T-cell (primary cell): ENCODE results near the gene VWA3A. TPM values are rescaled to one million over a fixed set of nuclear protein-coding genes. Genes with fewer than 3 reads are reported as not detected.

Experiments used
- ATAC-seq, 4 experiments: fragments of 200-7000 bp in 3 of 4; fragments of 150-1000 bp in 1 of 4; cut with Tn5 transposase; replicated peaks in 1 of 4; 1 replicate in 3 of 4; 2 replicates in 1 of 4; pipeline ENCODE4 v1.10.0; 2021; ENCODE audit warnings: moderate library complexity in 3 of 4, mild to moderate bottlenecking in 2 of 4, moderate number of reproducible peaks in 1 of 4
- CTCF ChIA-PET, 2 donors: fragments of 300-600 bp; sonication (Branson Sonifier 250); formaldehyde crosslinking; loops; one replicate each; lab custom pipeline; 2022; ENCODE audit warnings: antibody characterized with exemption in 2 of 2; lab: Charles Lee
- POLR2A ChIA-PET, 2 donors: fragments of 300-600 bp; sonication (Branson Sonifier 250); formaldehyde crosslinking; loops; one replicate each; lab custom pipeline; 2022; ENCODE audit warnings: antibody characterized with exemption in 2 of 2; lab: Charles Lee
- DNase-seq, 35 experiments: peaks; one replicate each; pipeline versions ENCODE4 v3.0.0 to v3.0.0-alpha.2; 2013 to 2023
- H3K27ac ChIP-seq: one replicate; pipeline ENCODE4 v1.5.1; 2013; ENCODE audit warnings: low read length
- H3K27me3 ChIP-seq, 2 experiments: replicated peaks in 1 of 2; 1 replicate in 1 of 2; 2 replicates in 1 of 2; pipeline versions ENCODE4 v1.6.1 to v1.7.0; 2013; ENCODE audit warnings: low read length in 1 of 2, mixed read lengths in 1 of 2; ENCODE audit not compliant: control insufficient read depth in 2 of 2, insufficient read depth in 2 of 2; ENCODE audit errors: extremely low read depth in 1 of 2
- H3K36me3 ChIP-seq, 2 donors: 1 replicate in 1 of 2; 2 replicates in 1 of 2; pipeline versions ENCODE4 v1.6.1 to v1.7.0; 2013; ENCODE audit warnings: low read length in 1 of 2; ENCODE audit not compliant: control insufficient read depth in 2 of 2, insufficient read depth in 1 of 2; ENCODE audit errors: extremely low read depth in 1 of 2
- H3K4me1 ChIP-seq, 2 experiments: 1 replicate in 1 of 2; 2 replicates in 1 of 2; pipeline versions ENCODE4 v1.6.1 to v1.7.0; 2013; ENCODE audit warnings: low read length in 2 of 2, mixed read lengths in 1 of 2; ENCODE audit not compliant: insufficient read depth in 2 of 2, control insufficient read depth in 1 of 2; ENCODE audit errors: extremely low read depth in 1 of 2
- H3K4me3 ChIP-seq, 2 donors: 1 replicate in 1 of 2; 2 replicates in 1 of 2; pipeline versions ENCODE4 v1.5.1 to v1.7.0; 2013; ENCODE audit warnings: mild to moderate bottlenecking in 2 of 2, low read length in 1 of 2, moderate library complexity in 1 of 2; ENCODE audit not compliant: control insufficient read depth in 1 of 2; ENCODE audit errors: extremely low read depth in 1 of 2
- H3K9me3 ChIP-seq: 2 replicates; pipeline ENCODE4 v1.7.0; 2013
- H3K27ac Mint-ChIP-seq, 2 donors: one replicate each; pipeline ENCODE4 v1.8.0; 2020 to 2021; ENCODE audit warnings: mild to moderate bottlenecking in 2 of 2, mixed read lengths in 2 of 2
- H3K27me3 Mint-ChIP-seq, 2 donors: one replicate each; pipeline ENCODE4 v1.8.0; 2021 to 2022; ENCODE audit warnings: mixed read lengths in 2 of 2
- H3K36me3 Mint-ChIP-seq: one replicate; pipeline ENCODE4 v1.8.0; 2021; ENCODE audit warnings: mixed read lengths
- H3K4me1 Mint-ChIP-seq, 3 donors: one replicate each; pipeline ENCODE4 v1.8.0; 2020 to 2022; ENCODE audit warnings: mixed read lengths in 3 of 3, mild to moderate bottlenecking in 1 of 3
- H3K4me3 Mint-ChIP-seq, 3 donors: one replicate each; pipeline ENCODE4 v1.8.0; 2020 to 2022; ENCODE audit warnings: mild to moderate bottlenecking in 3 of 3, mixed read lengths in 3 of 3, moderate library complexity in 3 of 3
- H3K9me3 Mint-ChIP-seq, 3 donors: one replicate each; pipeline ENCODE4 v1.8.0; 2020 to 2022; ENCODE audit warnings: mixed read lengths in 3 of 3
- WGBS: methylation state at CpG from one replicate; pipeline ENCODE4 v1.1.5; 2013; ENCODE audit warnings: missing lambda C conversion rate; ENCODE audit not compliant: insufficient coverage; 5-methylcytosine and 5-hydroxymethylcytosine counted together
- total RNA-seq, 35 experiments: library from RNA in 6 of 35; stranded (reverse) in 6 of 35; fragments of 120-200 nt in 1 of 35; gene quantifications; one replicate each; pipeline versions ENCODE4 v1.2.1 to v1.2.4 and lab custom pipeline; 2013 to 2026

Gene VWA3A
- total RNA-seq, 5 donors from 2014 or later (not counting 1 experiment from before 2014, with no cell fraction given), result 0.10 to 0.50 (median 0.32) TPM

GRCh38 chr16:22132801-22133200 lies 40.5 kb downstream of the VWA3A start:
- Histone ChIP-seq H3K9me3 (no peaks in the 10 kb centered on the region), H3K4me1 (no peaks in the 10 kb centered on the region), H3K36me3 (no peaks in the 10 kb centered on the region), H3K4me3 (no peak overlapping the region), H3K27ac (no peak overlapping the region), H3K27me3 (peaks cover 0 to 8% of the 10 kb centered on the region in 2 experiments)
- ATAC-seq, result no peak
- peaks cover 4 to 5% of the 10 kb centered on the region in 2 donors for H3K27me3 Mint-ChIP-seq
- POLR2A ChIA-PET, result no interaction called here
- no peak for DNase-seq
- 85% methylated on average over 10 of the region's 10 CpGs for WGBS
- no peak overlapping the region for H3K4me3 Mint-ChIP-seq
- H3K4me1 Mint-ChIP-seq, result no peaks in the 10 kb centered on the region
- H3K36me3 Mint-ChIP-seq, result no peaks in the 10 kb centered on the region
- CTCF ChIA-PET, result interaction anchor here in 1 of 2 donors (0.7 kb wide), 1 partner anchor 773 kb away, joined by 4 read pairs; no protein-coding TSS in a partner anchor
- no peak overlapping the region for H3K27ac Mint-ChIP-seq
- peaks cover 3 to 8% (median 4%) of the 10 kb centered on the region in 3 donors for H3K9me3 Mint-ChIP-seq

- Histone ChIP-seq H3K4me3 (no peak overlapping the region), H3K27me3 (peaks cover 0 to 17% of the 10 kb centered on the region in 2 experiments), H3K27ac (no peak overlapping the region), H3K4me1 (no peaks in the 10 kb centered on the region), H3K9me3 (no peaks in the 10 kb centered on the region), H3K36me3 (no peaks in the 10 kb centered on the region)
- H3K4me1 Mint-ChIP-seq, result no peaks in the 10 kb centered on the region
- 33% methylated on average over 1 of the region's 8 CpGs for WGBS
- H3K27ac Mint-ChIP-seq, result no peak overlapping the region
- CTCF ChIA-PET, result no interaction called here
- DNase-seq (no peak), ATAC-seq (no peak)
- POLR2A ChIA-PET, result no interaction called here
- H3K27me3 Mint-ChIP-seq, result peaks cover 3% of the 10 kb centered on the region in 2 donors
- no peak overlapping the region for H3K4me3 Mint-ChIP-seq
- no peaks in the 10 kb centered on the region for H3K36me3 Mint-ChIP-seq
- no peaks in the 10 kb centered on the region for H3K9me3 Mint-ChIP-seq
Measured at GRCh38 chr16:22138482-22138881, 46.1 kb downstream of the VWA3A start.

GRCh38 chr16:22139008-22139407 lies 46.7 kb downstream of the VWA3A start:
- Histone ChIP-seq H3K27me3 (peaks cover 0 to 17% of the 10 kb centered on the region in 2 experiments), H3K9me3 (no peaks in the 10 kb centered on the region), H3K4me3 (no peak overlapping the region), H3K27ac (no peak overlapping the region), H3K36me3 (no peaks in the 10 kb centered on the region), H3K4me1 (no peaks in the 10 kb centered on the region)
- no peak for ATAC-seq
- no peaks in the 10 kb centered on the region for H3K36me3 Mint-ChIP-seq
- H3K4me1 Mint-ChIP-seq, result no peaks in the 10 kb centered on the region
- no peaks in the 10 kb centered on the region for H3K9me3 Mint-ChIP-seq
- no peak overlapping the region for H3K4me3 Mint-ChIP-seq
- ChIA-PET POLR2A (no interaction called here), CTCF (no interaction called here)
- 85% methylated on average over 7 of the region's 7 CpGs for WGBS
- DNase-seq, result no peak
- H3K27ac Mint-ChIP-seq, result no peak overlapping the region
- H3K27me3 Mint-ChIP-seq, result peaks cover 3% of the 10 kb centered on the region in 2 donors

- Mint-ChIP-seq H3K4me1 (no peaks in the 10 kb centered on the region), H3K27me3 (peaks cover 3% of the 10 kb centered on the region in 2 donors), H3K36me3 (no peaks in the 10 kb centered on the region), H3K4me3 (no peak overlapping the region), H3K27ac (no peak overlapping the region), H3K9me3 (no peaks in the 10 kb centered on the region)
- DNase-seq (no peak), ATAC-seq (no peak)
- POLR2A ChIA-PET, result no interaction called here
- CTCF ChIA-PET, result no interaction called here
- Histone ChIP-seq H3K4me3 (no peak overlapping the region), H3K36me3 (no peaks in the 10 kb centered on the region), H3K27ac (no peak overlapping the region), H3K27me3 (peaks cover 0 to 19% of the 10 kb centered on the region in 2 experiments), H3K4me1 (no peaks in the 10 kb centered on the region), H3K9me3 (no peaks in the 10 kb centered on the region)
- 80% methylated on average over 1 of the region's 1 CpG for WGBS
Measured at GRCh38 chr16:22139732-22140131, 47.4 kb downstream of the VWA3A start.

- Histone ChIP-seq H3K27me3 (peaks cover 0 to 24% of the 10 kb centered on the region in 2 experiments), H3K27ac (no peak overlapping the region), H3K36me3 (no peaks in the 10 kb centered on the region), H3K4me3 (no peak overlapping the region), H3K4me1 (no peaks in the 10 kb centered on the region), H3K9me3 (no peaks in the 10 kb centered on the region)
- ChIA-PET POLR2A (no interaction called here), CTCF (interaction anchor here (0.6 to 1.1 kb wide), 3 partner anchors 22 to 63 kb away, joined by 3 read pairs; no protein-coding TSS in a partner anchor)
- Mint-ChIP-seq H3K4me1 (no peaks in the 10 kb centered on the region), H3K27me3 (peaks cover 3% of the 10 kb centered on the region in 2 donors), H3K9me3 (no peaks in the 10 kb centered on the region), H3K36me3 (no peaks in the 10 kb centered on the region), H3K27ac (no peak overlapping the region), H3K4me3 (no peak overlapping the region)
- DNase-seq (no peak), ATAC-seq (no peak)
- 100% methylated on average over 1 of the region's 1 CpG for WGBS
Measured at GRCh38 chr16:22141767-22142166, 49.4 kb downstream of the VWA3A start.

GRCh38 chr16:22144520-22144919 lies 52.2 kb downstream of the VWA3A start:
- 79% methylated on average over 3 of the region's 6 CpGs for WGBS
- H3K36me3 ChIP-seq, result no peaks in the 10 kb centered on the region
- ATAC-seq (no peak), DNase-seq (no peak)
- H3K27me3 ChIP-seq, result peaks cover 0 to 11% of the 10 kb centered on the region in 2 experiments
- no peaks in the 10 kb centered on the region for H3K9me3 ChIP-seq
- ChIA-PET CTCF (interaction anchor here in 1 of 2 donors (0.6 kb wide), 1 partner anchor 14 kb away, joined by 4 read pairs; no protein-coding TSS in a partner anchor), POLR2A (no interaction called here)
- no peaks in the 10 kb centered on the region for H3K9me3 Mint-ChIP-seq
- H3K4me3 Mint-ChIP-seq, result no peak overlapping the region
- peaks cover 3% of the 10 kb centered on the region in 2 donors for H3K27me3 Mint-ChIP-seq
- no peak overlapping the region for H3K4me3 ChIP-seq
- H3K27ac ChIP-seq, result no peak overlapping the region
- H3K36me3 Mint-ChIP-seq, result no peaks in the 10 kb centered on the region
- no peaks in the 10 kb centered on the region for H3K4me1 Mint-ChIP-seq
- no peak overlapping the region for H3K27ac Mint-ChIP-seq
- no peaks in the 10 kb centered on the region for H3K4me1 ChIP-seq
